Tibial nerve (tissue), 4 donors: ENCODE data around the gene PTDSS2. TPM values are rescaled to one million over a fixed set of nuclear protein-coding genes. Genes with fewer than 3 reads are reported as not detected.
A peak's percentile ranks its signal among the peaks of the same experiment; 100 is the strongest.

Source experiments
- DNase-seq, 2 donors: peaks; one replicate each; pipeline ENCODE4 v3.0.0-alpha.2; 2019; ENCODE audit warnings: low spot score in 2 of 2
- H3K27ac ChIP-seq, 4 donors: fragments of 200-600 bp; sonication (generic) in 3 of 4; one replicate each; pipeline ENCODE4 v1.5.1; 2017 to 2019; ENCODE audit warnings: mild to moderate bottlenecking in 1 of 4
- H3K27me3 ChIP-seq, 2 donors: fragments of 200-600 bp; sonication (generic) in 1 of 2; one replicate each; pipeline versions ENCODE4 v1.5.1 to v1.6.0; 2017 to 2019
- H3K36me3 ChIP-seq, 3 donors: fragments of 200-600 bp; sonication (generic); one replicate each; pipeline ENCODE4 v1.5.1; 2018 to 2019
- H3K4me1 ChIP-seq, 4 donors: fragments of 200-600 bp; sonication (generic) in 3 of 4; one replicate each; pipeline ENCODE4 v1.5.1; 2017 to 2019
- H3K4me3 ChIP-seq, 4 donors: fragments of 200-600 bp; sonication (generic) in 3 of 4; one replicate each; pipeline ENCODE4 v1.5.1; 2017 to 2019; ENCODE audit warnings: mild to moderate bottlenecking in 1 of 4, moderate library complexity in 1 of 4
- H3K9me3 ChIP-seq, 4 donors: fragments of 200-600 bp; sonication (generic) in 3 of 4; one replicate each; pipeline ENCODE4 v1.5.1; 2017 to 2019
- EP300 ChIP-seq, 2 donors: sonication (generic); formaldehyde crosslinking; IDR thresholded peaks; one replicate each; pipeline ENCODE4 v1.6.1; 2017; ENCODE audit warnings: antibody characterized with exemption in 2 of 2, mild to moderate bottlenecking in 1 of 2
- POLR2A ChIP-seq, 2 donors: fragments of 450-650 bp; IDR thresholded peaks; one replicate each; pipeline ENCODE4 v1.6.1; 2017; ENCODE audit warnings: antibody characterized with exemption in 2 of 2, mild to moderate bottlenecking in 2 of 2, moderate library complexity in 2 of 2
- WGBS, 2 donors: methylation state at CpG; one replicate each; pipeline ENCODE4 v1.1.5; 2018; 5-methylcytosine and 5-hydroxymethylcytosine counted together
- total RNA-seq, 4 donors: library from RNA; depleted of rRNA; stranded (reverse); fragments of >200 nt; gene quantifications; one replicate each; pipeline ENCODE4 v1.1.0, GENCODE V29; 2016
- TF ChIP-seq, protein P1 (sequence below), 5 experiments: fragments of 200-600 bp in 3 of 5; fragments of 450-650 bp in 2 of 5; sonication (generic) in 3 of 5; IDR thresholded peaks; one replicate each; pipeline ENCODE4 v1.5.1; 2016 to 2019; ENCODE audit warnings: antibody characterized with exemption in 5 of 5, mild to moderate bottlenecking in 3 of 5, moderate library complexity in 2 of 5

PTDSS2 gene
- total RNA-seq, 4 donors from 2014 or later, result 54.2 to 100 (median 63.9) TPM

DNA sequence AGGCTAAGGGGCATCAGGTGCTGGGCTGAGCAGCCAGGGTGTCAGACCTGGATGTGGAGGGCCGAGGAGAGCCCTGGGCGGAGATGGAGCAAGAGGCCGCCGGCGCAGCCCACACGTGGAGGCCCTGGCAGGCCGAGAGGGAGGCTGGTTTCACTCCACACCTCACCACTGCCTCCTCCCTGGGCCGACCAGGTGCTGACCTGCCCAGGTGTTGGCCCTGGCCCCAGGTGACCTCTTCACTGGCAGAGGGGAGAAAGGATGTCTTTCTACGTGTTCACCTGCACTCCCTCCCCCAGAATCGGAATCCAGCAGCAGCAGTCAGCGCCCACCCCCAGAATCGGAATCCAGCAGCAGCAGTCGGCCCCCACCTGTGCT lies 9.0 kb upstream of the PTDSS2 start:
- TF ChIP-seq, protein P1, sequence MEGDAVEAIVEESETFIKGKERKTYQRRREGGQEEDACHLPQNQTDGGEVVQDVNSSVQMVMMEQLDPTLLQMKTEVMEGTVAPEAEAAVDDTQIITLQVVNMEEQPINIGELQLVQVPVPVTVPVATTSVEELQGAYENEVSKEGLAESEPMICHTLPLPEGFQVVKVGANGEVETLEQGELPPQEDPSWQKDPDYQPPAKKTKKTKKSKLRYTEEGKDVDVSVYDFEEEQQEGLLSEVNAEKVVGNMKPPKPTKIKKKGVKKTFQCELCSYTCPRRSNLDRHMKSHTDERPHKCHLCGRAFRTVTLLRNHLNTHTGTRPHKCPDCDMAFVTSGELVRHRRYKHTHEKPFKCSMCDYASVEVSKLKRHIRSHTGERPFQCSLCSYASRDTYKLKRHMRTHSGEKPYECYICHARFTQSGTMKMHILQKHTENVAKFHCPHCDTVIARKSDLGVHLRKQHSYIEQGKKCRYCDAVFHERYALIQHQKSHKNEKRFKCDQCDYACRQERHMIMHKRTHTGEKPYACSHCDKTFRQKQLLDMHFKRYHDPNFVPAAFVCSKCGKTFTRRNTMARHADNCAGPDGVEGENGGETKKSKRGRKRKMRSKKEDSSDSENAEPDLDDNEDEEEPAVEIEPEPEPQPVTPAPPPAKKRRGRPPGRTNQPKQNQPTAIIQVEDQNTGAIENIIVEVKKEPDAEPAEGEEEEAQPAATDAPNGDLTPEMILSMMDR (IDR thresholded peaks at IDR 0.05), result no peak
- H3K36me3 ChIP-seq, result no peaks in the 10 kb centered on the region
- no peaks in the 10 kb centered on the region for H3K9me3 ChIP-seq
- H3K4me3 ChIP-seq, result peak overlapping the region in 1 of 4 donors; percentile 36
- no peak for DNase-seq
- H3K27me3 ChIP-seq, result peaks cover 0 to 55% of the 10 kb centered on the region in 2 donors
- 50 to 59% methylated on average over 2 to 12 of the region's 13 CpGs for WGBS, 2 donors
- peaks cover 0 to 13% (median 0%) of the 10 kb centered on the region in 4 donors for H3K4me1 ChIP-seq
- H3K27ac ChIP-seq, result peak overlapping the region in 1 of 4 donors; percentile 77

DNA sequence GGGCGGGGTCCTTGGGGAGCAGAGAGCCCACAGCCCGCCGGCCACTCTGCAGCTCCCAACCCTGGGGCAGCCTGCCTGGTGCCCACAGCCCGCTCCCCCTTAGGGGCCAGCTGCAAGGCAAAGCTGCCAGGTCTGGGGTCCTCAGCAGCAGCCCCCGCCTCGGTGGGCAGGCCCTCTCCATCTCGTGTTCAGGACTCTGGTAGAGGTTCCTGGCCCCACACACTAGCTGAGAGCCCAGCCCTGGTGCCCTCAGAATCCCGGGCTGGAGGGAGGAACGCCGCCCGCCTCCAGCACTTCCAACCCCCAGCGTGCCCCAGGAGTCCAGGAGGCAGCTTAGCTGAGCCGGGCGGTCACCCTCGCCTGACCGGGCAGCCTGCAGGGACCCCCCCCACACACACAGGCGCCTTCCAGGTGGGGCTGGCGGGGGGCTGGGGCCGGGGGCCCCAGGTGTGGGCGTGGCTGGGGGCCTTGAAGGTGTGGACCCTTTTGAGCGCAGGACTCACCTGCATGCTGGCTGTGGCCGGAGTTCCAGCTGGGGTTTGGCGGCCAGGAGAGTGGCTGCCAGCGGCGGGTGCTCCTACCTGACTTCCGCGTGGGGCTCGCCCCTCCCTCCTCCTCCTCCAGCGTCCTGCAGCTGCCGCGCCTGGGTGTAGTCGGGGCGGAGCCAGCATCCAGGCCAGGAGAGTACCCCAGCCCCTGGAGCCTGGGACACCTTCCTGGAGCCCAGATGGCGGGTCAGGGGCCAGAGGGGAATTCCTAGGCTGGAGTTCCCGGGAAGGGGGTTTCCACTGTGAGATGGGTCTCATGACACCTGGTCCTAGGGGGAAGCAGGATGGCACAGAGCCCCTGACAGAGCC lies 8.4 kb upstream of the PTDSS2 start, which contains the start of gene ANO9:
Gene ANO9, minus strand, starts transcription at position 594 of the 857 bp plus-strand sequence. Its CDS starts 85 bp downstream, at position 509.
- Histone ChIP-seq H3K27me3 (peaks cover 0 to 55% of the 10 kb centered on the region in 2 donors), H3K36me3 (no peaks in the 10 kb centered on the region), H3K27ac (peak within 1 kb of the TSS in 1 of 4 donors; percentile 77), H3K9me3 (no peaks in the 10 kb centered on the region), H3K4me3 (peak within 1 kb of the TSS in 1 of 4 donors; percentile 36), H3K4me1 (peaks cover 0 to 13% (median 0%) of the 10 kb centered on the region in 4 donors)
- TF ChIP-seq, protein P1 (IDR thresholded peaks at IDR 0.05), result no peak
- 6 to 39% methylated on average over 10 to 27 of the region's 35 CpGs for WGBS, 2 donors
- no peak for DNase-seq

DNA sequence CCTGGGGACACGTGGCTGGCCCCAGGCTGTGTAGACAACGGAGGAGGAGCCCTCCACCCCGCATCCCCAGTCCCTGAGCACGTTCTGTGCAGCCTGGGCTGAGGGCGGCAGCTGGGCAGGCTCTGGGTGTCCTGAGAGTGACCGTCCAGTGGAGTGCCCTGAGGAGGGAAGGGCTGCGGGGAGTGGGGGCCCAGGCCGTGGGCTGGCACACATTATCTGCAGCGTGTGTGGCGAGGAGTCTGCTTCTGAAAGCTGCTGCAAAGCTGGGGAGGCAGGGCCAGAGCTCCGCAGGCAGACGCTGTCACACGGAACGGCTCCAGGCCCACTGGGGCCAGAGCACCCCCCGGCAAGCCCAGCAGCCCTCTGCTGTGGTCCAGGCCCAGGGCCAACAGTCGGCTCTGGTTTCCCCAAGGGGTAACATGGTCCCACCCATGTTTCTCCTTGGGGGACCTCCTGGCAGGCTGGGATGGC lies 7.4 kb upstream of the PTDSS2 start:
- no peak for DNase-seq
- TF ChIP-seq, protein P1 (IDR thresholded peaks at IDR 0.05), result no peak
- TF ChIP-seq EP300 (IDR thresholded peaks at IDR 0.05) (no peak), POLR2A (IDR thresholded peaks at IDR 0.05) (no peak)
- no peaks in the 10 kb centered on the region for H3K9me3 ChIP-seq
- H3K4me1 ChIP-seq, result peaks cover 0 to 14% (median 0%) of the 10 kb centered on the region in 4 donors
- WGBS, 2 donors, result 23 to 33% methylated on average over 10 to 13 of the region's 16 CpGs
- H3K27ac ChIP-seq, result no peak overlapping the region
- H3K4me3 ChIP-seq, result no peak overlapping the region
- H3K27me3 ChIP-seq, result peaks cover 0 to 53% of the 10 kb centered on the region in 2 donors
- no peaks in the 10 kb centered on the region for H3K36me3 ChIP-seq

DNA sequence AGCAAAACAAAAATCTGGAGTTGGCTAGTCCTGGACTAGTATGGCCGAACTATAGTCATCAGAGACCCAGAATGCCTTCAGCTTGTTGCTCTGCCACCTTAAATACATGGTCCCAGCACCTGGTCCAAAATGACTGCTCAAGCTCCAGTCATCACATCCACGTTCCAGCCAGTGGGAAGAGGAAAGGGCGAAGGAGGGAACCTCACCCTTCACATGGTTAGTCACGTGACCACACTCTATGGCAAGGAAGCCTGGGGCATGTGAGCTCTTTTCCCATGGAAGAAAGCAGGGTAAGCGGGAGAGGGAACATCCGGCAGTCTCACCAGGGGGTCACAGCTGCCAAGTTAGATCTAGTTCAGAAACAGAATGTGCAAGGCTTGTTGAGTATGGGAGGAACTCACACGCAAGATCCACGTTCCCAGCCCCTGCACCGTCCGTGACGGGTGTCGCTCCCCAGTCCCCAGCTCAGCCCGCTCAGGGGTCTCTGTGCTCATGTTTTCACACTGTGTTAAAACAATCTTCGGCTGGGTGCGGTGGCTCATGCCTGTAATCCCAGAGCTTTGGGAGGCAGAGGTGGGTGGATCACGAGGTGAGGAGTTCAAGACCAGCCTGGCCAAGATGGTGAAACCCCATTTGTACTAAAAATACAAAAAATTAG lies 6.4 kb upstream of the PTDSS2 start:
- Histone ChIP-seq H3K9me3 (no peaks in the 10 kb centered on the region), H3K4me3 (no peak overlapping the region), H3K36me3 (no peaks in the 10 kb centered on the region), H3K4me1 (peaks cover 0 to 22% (median 4%) of the 10 kb centered on the region in 4 donors), H3K27me3 (peaks cover 0 to 53% of the 10 kb centered on the region in 2 donors), H3K27ac (peak overlapping the region in 1 of 4 donors; percentile 50)
- TF ChIP-seq, protein P1 (IDR thresholded peaks at IDR 0.05), result no peak
- no peak for TF ChIP-seq EP300 (IDR thresholded peaks at IDR 0.05)
- no peak for TF ChIP-seq POLR2A (IDR thresholded peaks at IDR 0.05)
- WGBS, 2 donors, result 74% methylated on average over 16 of the region's 16 CpGs
- no peak for DNase-seq
